Epithelial cell of proximal tubule (primary cell): ENCODE data around the gene ISYNA1. TPM values are rescaled to one million over a fixed set of nuclear protein-coding genes. Genes with fewer than 3 reads are reported as not detected.

Experiments
- DNase-seq: peaks from one replicate; pipeline ENCODE4 v3.0.0-alpha.2; 2011; ENCODE audit warnings: low read depth
- H3K4me3 ChIP-seq: 2 replicates; pipeline ENCODE4 v1.5.1; 2011; ENCODE audit warnings: low read depth, mild to moderate bottlenecking, low read length
- total RNA-seq: library from RNA; depleted of rRNA; stranded (reverse); fragments of >200 nt; gene quantifications from 2 replicates; pipeline ENCODE4 v1.2.3, GENCODE V29; 2015
- TF ChIP-seq, protein P1 (sequence below): conservative IDR thresholded peaks from 2 replicates; pipeline ENCODE4 v1.5.1; 2012; ENCODE audit warnings: low read depth, mild to moderate bottlenecking, low read length

ISYNA1 gene
- total RNA-seq, 1 donor from 2014 or later = 115 TPM

DNA sequence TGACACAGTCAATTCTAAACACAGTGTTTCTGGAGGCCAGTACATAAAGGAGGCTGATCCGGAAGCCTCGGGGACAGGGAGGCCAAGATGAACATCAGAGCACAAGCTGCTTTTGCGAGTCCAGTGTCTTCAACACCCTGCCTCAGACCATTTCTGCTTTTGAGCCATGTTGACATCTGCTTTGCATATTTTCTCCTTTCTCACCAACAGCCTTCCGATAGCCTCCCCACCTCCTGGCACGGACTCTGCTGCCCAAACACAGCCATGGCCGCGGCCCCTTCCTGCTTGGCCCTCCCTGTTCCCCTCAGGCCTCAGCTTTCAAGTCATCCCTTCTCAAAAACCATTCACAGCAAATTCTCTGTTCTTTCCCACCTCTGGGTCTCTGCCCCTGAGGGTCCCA is 44.1 kb downstream of the ISYNA1 start:
- TF ChIP-seq, protein P1, sequence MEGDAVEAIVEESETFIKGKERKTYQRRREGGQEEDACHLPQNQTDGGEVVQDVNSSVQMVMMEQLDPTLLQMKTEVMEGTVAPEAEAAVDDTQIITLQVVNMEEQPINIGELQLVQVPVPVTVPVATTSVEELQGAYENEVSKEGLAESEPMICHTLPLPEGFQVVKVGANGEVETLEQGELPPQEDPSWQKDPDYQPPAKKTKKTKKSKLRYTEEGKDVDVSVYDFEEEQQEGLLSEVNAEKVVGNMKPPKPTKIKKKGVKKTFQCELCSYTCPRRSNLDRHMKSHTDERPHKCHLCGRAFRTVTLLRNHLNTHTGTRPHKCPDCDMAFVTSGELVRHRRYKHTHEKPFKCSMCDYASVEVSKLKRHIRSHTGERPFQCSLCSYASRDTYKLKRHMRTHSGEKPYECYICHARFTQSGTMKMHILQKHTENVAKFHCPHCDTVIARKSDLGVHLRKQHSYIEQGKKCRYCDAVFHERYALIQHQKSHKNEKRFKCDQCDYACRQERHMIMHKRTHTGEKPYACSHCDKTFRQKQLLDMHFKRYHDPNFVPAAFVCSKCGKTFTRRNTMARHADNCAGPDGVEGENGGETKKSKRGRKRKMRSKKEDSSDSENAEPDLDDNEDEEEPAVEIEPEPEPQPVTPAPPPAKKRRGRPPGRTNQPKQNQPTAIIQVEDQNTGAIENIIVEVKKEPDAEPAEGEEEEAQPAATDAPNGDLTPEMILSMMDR = no peak
- DNase-seq = no peak
- H3K4me3 ChIP-seq = no peak overlapping the region

- no peak overlapping the region for H3K4me3 ChIP-seq
- TF ChIP-seq, protein P1 = no peak
- no peak for DNase-seq
These were observed 45.0 kb downstream of the ISYNA1 start for GRCh38 chr19:18392926-18393325.

DNA sequence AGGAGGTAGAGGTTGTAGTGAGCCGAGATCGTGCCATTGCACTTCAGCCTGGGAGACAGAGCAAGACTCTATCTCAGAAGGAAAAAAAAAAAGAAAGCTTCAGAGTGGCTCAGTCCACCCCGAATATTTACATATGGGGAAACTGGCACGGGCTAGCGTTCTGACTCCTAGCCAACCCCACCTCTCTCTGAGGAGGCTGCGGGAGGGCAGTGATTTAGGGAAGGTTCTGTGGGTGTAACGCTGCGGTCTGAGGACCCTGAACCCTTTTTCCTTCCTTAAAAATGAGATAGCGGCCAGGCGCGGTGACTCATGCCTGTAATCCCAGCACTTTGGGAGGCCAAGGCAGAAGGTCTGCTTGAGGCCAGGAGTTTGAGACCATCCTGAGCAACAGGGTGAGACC is 45.5 kb downstream of the ISYNA1 start:
- no peak for DNase-seq
- no peak overlapping the region for H3K4me3 ChIP-seq
- TF ChIP-seq, protein P1 = no peak

DNA sequence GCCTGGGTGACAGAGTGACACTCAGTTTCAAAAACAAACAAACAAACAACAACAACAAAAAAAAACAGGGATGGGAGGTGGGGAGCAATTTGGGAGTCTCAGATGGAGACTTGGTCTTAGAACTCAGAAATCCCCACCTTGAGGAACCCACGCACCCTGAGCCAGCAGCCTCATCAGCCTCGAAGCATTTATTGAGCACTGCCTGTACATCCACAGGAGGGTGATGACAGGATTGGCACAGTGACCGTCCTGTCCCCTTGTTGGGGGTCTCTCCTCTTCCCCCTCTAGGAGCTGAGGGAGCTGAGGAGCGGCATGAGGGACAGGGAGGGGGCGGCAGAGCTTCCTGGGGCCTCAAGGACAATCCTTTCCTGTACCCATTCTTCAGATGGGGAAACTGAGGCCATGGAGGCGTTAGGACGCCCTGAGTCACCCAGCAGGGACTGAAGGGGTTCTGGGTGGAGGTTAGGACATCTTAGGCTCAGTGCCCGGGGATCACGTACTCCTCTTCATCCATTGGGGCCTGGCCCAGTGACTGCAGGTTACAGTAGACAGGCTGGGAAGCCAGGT is 46.3 kb downstream of the ISYNA1 start:
- no peak for DNase-seq
- TF ChIP-seq, protein P1 = no peak

GRCh38 chr19:18390065-18390907 is 47.6 kb downstream of the ISYNA1 start:
- TF ChIP-seq, protein P1 = no peak
- DNase-seq = no peak

More for the DNA sequence above, 46.3 kb downstream of the ISYNA1 start:
- H3K4me3 ChIP-seq = no peak overlapping the region

GRCh38 chr19:18389726-18390064 is 48.2 kb downstream of the ISYNA1 start:
- DNase-seq = no peak
- peak overlapping the region; percentile 85 for H3K4me3 ChIP-seq
- TF ChIP-seq, protein P1 = no peak

More at GRCh38 chr19:18390065-18390907, 47.6 kb downstream of the ISYNA1 start:
- H3K4me3 ChIP-seq = peak overlapping the region; percentile 85
